A549 (cell line): ENCODE data around the gene CHIC2. TPM values are rescaled to one million over a fixed set of nuclear protein-coding genes. Genes with fewer than 3 reads are reported as not detected.

Experiments used
- ATAC-seq, 2 experiments: fragments of 200-7000 bp in 1 of 2; fragments of >200 bp in 1 of 2; cut with Nextera tagmentation in 1 of 2; cut with Tn5 transposase in 1 of 2; 3 replicates each; pipeline versions ENCODE4 v1.8.0 to v1.9.1; 2018 to 2020; ENCODE audit warnings: mild to moderate bottlenecking in 1 of 2, moderate library complexity in 1 of 2
- CTCF ChIA-PET: fragments of 300-600 bp; sonication (Branson Sonifier 250); formaldehyde crosslinking; extraction: SDS; loops from one replicate; lab custom pipeline; 2021; ENCODE audit warnings: antibody characterized with exemption, inconsistent platforms; lab: Yijun Ruan, JAX
- POLR2A ChIA-PET: fragments of 350-600 bp; formaldehyde crosslinking; extraction: SDS; loops from one replicate; lab custom pipeline; 2021; ENCODE audit warnings: antibody characterized with exemption, inconsistent platforms; lab: Yijun Ruan, JAX
- DNase-seq, 2 experiments: peaks; one replicate each; pipeline versions ENCODE4 v3.0.0 to v3.0.0-alpha.2; 2011 to 2016; ENCODE audit warnings: low read depth in 1 of 2, low spot score in 1 of 2
- FAIRE-seq: peaks from 2 replicates; lab custom pipeline; 2011; peaks lifted over from hg19 to GRCh38; lab: Jason Lieb, UNC
- H3K27ac ChIP-seq, 2 experiments: fragments of >200 bp; sonication (Bioruptor Twin); formaldehyde crosslinking; 3 replicates each; pipeline ENCODE4 v1.5.1; 2016 to 2017
- H3K4me1 ChIP-seq: fragments of >200 bp; sonication (Bioruptor Twin); formaldehyde crosslinking; 3 replicates; pipeline ENCODE4 v1.6.1; 2016
- H3K4me2 ChIP-seq: fragments of >200 bp; sonication (Bioruptor Twin); formaldehyde crosslinking; 3 replicates; pipeline ENCODE4 v1.6.1; 2016
- H3K4me3 ChIP-seq: fragments of >200 bp; sonication (Bioruptor Twin); formaldehyde crosslinking; 3 replicates; pipeline ENCODE4 v1.5.1; 2016
- H3K9me3 ChIP-seq: fragments of >200 bp; sonication (Bioruptor Twin); formaldehyde crosslinking; 3 replicates; pipeline ENCODE4 v1.6.1; 2016
- BHLHE40 ChIP-seq: IDR thresholded peaks from 2 replicates; pipeline ENCODE4 v1.6.1; 2012; ENCODE audit warnings: low read depth, low read length, inconsistent platforms
- CBX8 ChIP-seq: fragments of 200-600 bp; sonication (generic); IDR thresholded peaks from 2 replicates; pipeline ENCODE4 v1.6.1; 2016
- CEBPB ChIP-seq, 2 experiments: fragments of >200 bp in 1 of 2; sonication (Bioruptor Twin) in 1 of 2; formaldehyde crosslinking in 1 of 2; IDR thresholded peaks; 2 replicates each; pipeline ENCODE4 v1.6.1; 2012 to 2016
- CHD4 ChIP-seq: fragments of 200-600 bp; sonication (generic); IDR thresholded peaks from 2 replicates; pipeline ENCODE4 v1.6.1; 2016; ENCODE audit warnings: antibody characterized with exemption, mild to moderate bottlenecking, borderline replicate concordance
- EP300 ChIP-seq, 2 experiments: fragments of >200 bp; sonication (Bioruptor Twin); formaldehyde crosslinking; IDR thresholded peaks; 2 replicates in 1 of 2; 3 replicates in 1 of 2; pipeline ENCODE4 v1.6.1; 2016 to 2017
- ESRRA ChIP-seq: fragments of 150-350 bp; IDR thresholded peaks from 2 replicates; pipeline ENCODE4 v1.6.1; 2014; ENCODE audit warnings: mild to moderate bottlenecking, low read length, borderline replicate concordance
- FOSB ChIP-seq: fragments of 250-450 bp; sonication (Bioruptor Pico); IDR thresholded peaks from 2 replicates; pipeline ENCODE4 v1.5.0; 2020; ENCODE audit warnings: mild to moderate bottlenecking, moderate library complexity
- FOSL2 ChIP-seq, 2 experiments: fragments of 450-650 bp in 1 of 2; fragments of >200 bp in 1 of 2; sonication (Bioruptor Twin) in 1 of 2; formaldehyde crosslinking; IDR thresholded peaks; 2 replicates each; pipeline versions ENCODE4 v1.5.0 to v1.6.1; 2016 to 2020; ENCODE audit warnings: mild to moderate bottlenecking in 1 of 2, moderate library complexity in 1 of 2
- FOXS1 ChIP-seq: fragments of 250-450 bp; sonication (Bioruptor Pico); IDR thresholded peaks from 2 replicates; pipeline ENCODE4 v1.5.0; 2020; ENCODE audit warnings: mild to moderate bottlenecking, moderate library complexity
- GATA3 ChIP-seq: IDR thresholded peaks from 2 replicates; pipeline ENCODE4 v1.6.1; 2012; ENCODE audit warnings: borderline replicate concordance
- HDAC2 ChIP-seq: fragments of 200-600 bp; sonication (generic); IDR thresholded peaks from 2 replicates; pipeline ENCODE4 v1.6.1; 2016
- HOXB13 ChIP-seq: fragments of 250-450 bp; sonication (Bioruptor Pico); IDR thresholded peaks from 2 replicates; pipeline ENCODE4 v1.5.0; 2020; ENCODE audit warnings: low read depth, mild to moderate bottlenecking, moderate library complexity
- HOXB5 ChIP-seq: fragments of 250-450 bp; sonication (Bioruptor Pico); IDR thresholded peaks from 2 replicates; pipeline ENCODE4 v1.5.0; 2020; ENCODE audit warnings: mild to moderate bottlenecking, moderate library complexity
- JUN ChIP-seq, 2 experiments: fragments of >200 bp; sonication (Bioruptor Twin); formaldehyde crosslinking; IDR thresholded peaks; 2 replicates in 1 of 2; 3 replicates in 1 of 2; pipeline ENCODE4 v1.6.1; 2016 to 2017
- JUNB ChIP-seq: fragments of >200 bp; sonication (Bioruptor Twin); formaldehyde crosslinking; IDR thresholded peaks from 2 replicates; pipeline ENCODE4 v1.6.1; 2016
- KDM5A ChIP-seq: fragments of 200-600 bp; sonication (generic); IDR thresholded peaks from 2 replicates; pipeline ENCODE4 v1.6.1; 2016; ENCODE audit warnings: antibody characterized with exemption, mild to moderate bottlenecking
- MAFK ChIP-seq: fragments of 450-650 bp; IDR thresholded peaks from 2 replicates; pipeline ENCODE4 v1.6.1; 2014; ENCODE audit not compliant: partially characterized antibody
- MYC ChIP-seq: IDR thresholded peaks from 2 replicates; pipeline ENCODE4 v1.6.1; 2012; ENCODE audit warnings: mild to moderate bottlenecking, inconsistent platforms, low read length, improper control_type of control experiment, borderline replicate concordance
- NPAS2 ChIP-seq: fragments of 250-450 bp; sonication (Bioruptor Pico); IDR thresholded peaks from 2 replicates; pipeline ENCODE4 v1.8.0; 2022; ENCODE audit warnings: mild to moderate bottlenecking, moderate library complexity, borderline replicate concordance
- NR3C1 ChIP-seq: fragments of >200 bp; sonication (Bioruptor Twin); formaldehyde crosslinking; IDR thresholded peaks from 3 replicates; pipeline ENCODE4 v1.6.1; 2017
- RARB ChIP-seq: fragments of 250-450 bp; sonication (Bioruptor Pico); IDR thresholded peaks from 2 replicates; pipeline ENCODE4 v1.8.0; 2021; ENCODE audit warnings: mild to moderate bottlenecking, moderate library complexity
- REST ChIP-seq: fragments of 200-600 bp; sonication (generic); IDR thresholded peaks from 2 replicates; pipeline ENCODE4 v1.6.1; 2016; ENCODE audit warnings: antibody characterized with exemption, mild to moderate bottlenecking, moderate library complexity
- RFX5 ChIP-seq: fragments of 450-650 bp; IDR thresholded peaks from 2 replicates; pipeline ENCODE4 v1.7.1; 2014; ENCODE audit warnings: antibody characterized with exemption, mild to moderate bottlenecking, moderate library complexity
- SMC3 ChIP-seq: fragments of >200 bp; sonication (Bioruptor Twin); formaldehyde crosslinking; IDR thresholded peaks from 3 replicates; pipeline ENCODE4 v1.6.1; 2018; ENCODE audit warnings: inconsistent platforms
- SREBF2 ChIP-seq: fragments of 450-650 bp; IDR thresholded peaks from 2 replicates; pipeline ENCODE4 v1.6.1; 2014; ENCODE audit warnings: mild to moderate bottlenecking, moderate library complexity
- TP53 ChIP-seq: fragments of 250-450 bp; sonication (Bioruptor Pico); IDR thresholded peaks from 2 replicates; pipeline ENCODE4 v1.5.0; 2021; ENCODE audit warnings: mild to moderate bottlenecking, moderate library complexity
- WGBS: methylation state at CpG from one replicate; pipeline ENCODE4 v1.1.6; 2017; ENCODE audit errors: missing lambda C conversion rate; 5-methylcytosine and 5-hydroxymethylcytosine counted together
- polyA plus RNA-seq, 4 experiments: library from polyadenylated mRNA; depleted of rRNA in 3 of 4; stranded (reverse); fragments of >200 nt; fragmentation: RNase III in 1 of 4; extraction: RNeasy Plus Mini Kit Qiagen cat#74134 plus additional on column Dnase treatment in 1 of 4; gene quantifications; 2 replicates in 3 of 4; 3 replicates in 1 of 4; pipeline ENCODE4 v1.2.3, GENCODE V29; 2011 to 2017
- TF ChIP-seq, protein P1 (sequence below): IDR thresholded peaks from 2 replicates; pipeline ENCODE4 v1.6.1; 2012
- TF ChIP-seq, protein P2 (sequence below): fragments of 450-650 bp; IDR thresholded peaks from 2 replicates; pipeline ENCODE4 v1.6.1; 2014; ENCODE audit warnings: antibody characterized with exemption
- TF ChIP-seq, protein P3 (sequence below): fragments of 250-450 bp; sonication (Bioruptor Pico); IDR thresholded peaks from 2 replicates; pipeline ENCODE4 v1.5.0; 2021; ENCODE audit warnings: mild to moderate bottlenecking, moderate library complexity, borderline replicate concordance

The CHIC2 gene
- polyA plus RNA-seq, 2 of the 4 experiments (the other 2 are of a cell fraction): 5.9 to 10.1 TPM

DNA sequence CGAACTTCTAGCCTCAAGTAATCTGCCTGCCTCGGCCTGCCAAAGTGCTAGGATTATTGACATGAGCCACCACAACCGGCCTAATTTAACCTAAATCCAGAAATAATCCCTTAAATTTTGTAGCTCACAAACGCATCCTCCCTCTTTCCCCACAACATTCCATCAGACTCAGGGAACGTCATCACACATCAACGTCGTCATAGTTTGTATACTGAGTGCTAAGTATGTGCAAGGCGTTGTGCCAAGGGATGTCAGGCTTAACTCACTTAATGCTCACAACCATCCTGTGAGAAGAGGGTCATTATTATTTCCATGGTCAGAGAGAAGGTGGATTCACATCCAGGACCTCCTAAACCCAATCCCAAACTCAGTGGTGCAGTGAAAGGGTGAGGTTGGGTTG is 26.0 kb upstream of the CHIC2 start:
- Histone ChIP-seq H3K9me3 (no peaks in the 10 kb centered on the region), H3K4me2 (no peak overlapping the region; the same call in 2 of the 3 replicates), H3K4me1 (peaks cover 8% of the 10 kb centered on the region; the same call in 2 of the 3 replicates), H3K4me3 (no peak overlapping the region), H3K27ac (no peak overlapping the region)
- ChIA-PET CTCF (no interaction called here), POLR2A (no interaction called here)
- DNase-seq: no peak
- WGBS: 77% methylated on average over 8 of the region's 8 CpGs
- FAIRE-seq: no peak
- ATAC-seq: no peak
- TF ChIP-seq NR3C1 (no peak), FOXS1 (no peak), RFX5 (no peak), HDAC2 (no peak), SREBF2 (no peak), FOSL2 (IDR thresholded peaks at IDR 0.05) (no peak), FOSL2 (CRISPR knock-in tag; IDR thresholded peaks at IDR 0.05) (no peak), JUN (IDR thresholded peaks at IDR 0.05) (no peak)
- TF ChIP-seq, protein P1, sequence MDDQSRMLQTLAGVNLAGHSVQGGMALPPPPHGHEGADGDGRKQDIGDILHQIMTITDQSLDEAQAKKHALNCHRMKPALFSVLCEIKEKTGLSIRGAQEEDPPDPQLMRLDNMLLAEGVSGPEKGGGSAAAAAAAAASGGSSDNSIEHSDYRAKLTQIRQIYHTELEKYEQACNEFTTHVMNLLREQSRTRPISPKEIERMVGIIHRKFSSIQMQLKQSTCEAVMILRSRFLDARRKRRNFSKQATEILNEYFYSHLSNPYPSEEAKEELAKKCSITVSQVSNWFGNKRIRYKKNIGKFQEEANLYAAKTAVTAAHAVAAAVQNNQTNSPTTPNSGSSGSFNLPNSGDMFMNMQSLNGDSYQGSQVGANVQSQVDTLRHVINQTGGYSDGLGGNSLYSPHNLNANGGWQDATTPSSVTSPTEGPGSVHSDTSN: no peak

DNA sequence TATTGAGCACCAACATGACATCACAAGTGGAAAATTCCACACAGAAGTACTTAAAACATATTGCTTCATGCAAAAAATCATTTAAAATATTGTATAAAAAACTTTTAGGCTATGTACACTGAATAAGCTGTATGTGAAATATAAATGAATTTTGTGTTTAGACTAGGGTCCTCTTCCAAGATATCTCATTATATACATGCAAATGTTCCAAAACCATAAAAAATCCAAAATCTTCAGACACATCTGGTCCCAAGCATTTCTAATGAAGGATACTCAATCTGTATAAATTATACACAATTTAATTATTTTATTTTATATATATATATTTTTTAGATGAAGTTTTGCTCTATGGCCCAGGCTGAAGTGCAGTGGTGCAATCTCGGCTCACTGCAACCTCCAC is 25.5 kb upstream of the CHIC2 start:
- DNase-seq (no peak), ATAC-seq (no peak), FAIRE-seq (no peak)
- WGBS: 89% methylated on average over 1 of the region's 1 CpG
- POLR2A ChIA-PET: no interaction called here
- no peak overlapping the region for H3K27ac ChIP-seq
- no peaks in the 10 kb centered on the region for H3K9me3 ChIP-seq
- peaks cover 13% of the 10 kb centered on the region; the same call in 2 of the 3 replicates for H3K4me1 ChIP-seq
- TF ChIP-seq HOXB5 (CRISPR knock-in tag) (no peak), ESRRA (no peak), TP53 (CRISPR knock-in tag) (no peak), HOXB13 (CRISPR knock-in tag) (no peak), EP300 (IDR thresholded peaks at IDR 0.05) (no peak), MAFK (no peak), MYC (no peak), GATA3 (no peak), FOXS1 (no peak), SREBF2 (no peak), CHD4 (no peak), KDM5A (no peak), HDAC2 (no peak), BHLHE40 (no peak), NPAS2 (CRISPR knock-in tag) (no peak), NR3C1 (no peak)
- TF ChIP-seq, protein P2, sequence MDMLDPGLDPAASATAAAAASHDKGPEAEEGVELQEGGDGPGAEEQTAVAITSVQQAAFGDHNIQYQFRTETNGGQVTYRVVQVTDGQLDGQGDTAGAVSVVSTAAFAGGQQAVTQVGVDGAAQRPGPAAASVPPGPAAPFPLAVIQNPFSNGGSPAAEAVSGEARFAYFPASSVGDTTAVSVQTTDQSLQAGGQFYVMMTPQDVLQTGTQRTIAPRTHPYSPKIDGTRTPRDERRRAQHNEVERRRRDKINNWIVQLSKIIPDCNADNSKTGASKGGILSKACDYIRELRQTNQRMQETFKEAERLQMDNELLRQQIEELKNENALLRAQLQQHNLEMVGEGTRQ: no peak
- TF ChIP-seq, protein P3, sequence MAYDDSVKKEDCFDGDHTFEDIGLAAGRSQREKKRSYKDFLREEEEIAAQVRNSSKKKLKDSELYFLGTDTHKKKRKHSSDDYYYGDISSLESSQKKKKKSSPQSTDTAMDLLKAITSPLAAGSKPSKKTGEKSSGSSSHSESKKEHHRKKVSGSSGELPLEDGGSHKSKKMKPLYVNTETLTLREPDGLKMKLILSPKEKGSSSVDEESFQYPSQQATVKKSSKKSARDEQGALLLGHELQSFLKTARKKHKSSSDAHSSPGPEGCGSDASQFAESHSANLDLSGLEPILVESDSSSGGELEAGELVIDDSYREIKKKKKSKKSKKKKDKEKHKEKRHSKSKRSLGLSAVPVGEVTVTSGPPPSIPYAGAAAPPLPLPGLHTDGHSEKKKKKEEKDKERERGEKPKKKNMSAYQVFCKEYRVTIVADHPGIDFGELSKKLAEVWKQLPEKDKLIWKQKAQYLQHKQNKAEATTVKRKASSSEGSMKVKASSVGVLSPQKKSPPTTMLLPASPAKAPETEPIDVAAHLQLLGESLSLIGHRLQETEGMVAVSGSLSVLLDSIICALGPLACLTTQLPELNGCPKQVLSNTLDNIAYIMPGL (CRISPR knock-in tag): no peak
- no peak overlapping the region for H3K4me2 ChIP-seq
- no peak overlapping the region for H3K4me3 ChIP-seq
- CTCF ChIA-PET: no interaction called here

DNA sequence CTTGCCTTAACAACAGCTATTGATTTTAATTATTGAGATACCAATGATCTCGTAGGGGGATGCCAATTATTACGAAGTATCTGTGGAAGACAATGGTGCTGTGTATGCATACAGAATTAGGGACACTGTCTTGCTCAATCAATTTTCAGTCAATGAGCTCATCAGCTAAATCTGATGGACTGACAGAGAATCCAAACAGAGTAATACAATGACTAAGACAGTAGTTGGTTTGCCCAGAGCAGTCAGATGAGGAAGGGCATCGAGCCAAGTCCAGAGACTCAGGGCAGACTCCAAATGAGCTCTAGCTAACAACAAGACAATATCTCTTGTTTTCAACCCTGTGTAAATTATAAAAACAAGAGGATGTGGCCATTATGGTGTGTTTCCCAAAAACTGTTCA is 20.9 kb upstream of the CHIC2 start:
- FAIRE-seq (no peak), ATAC-seq (peak; percentile 73 to 81), DNase-seq (peak; percentile 31 to 65)
- ChIA-PET POLR2A (no interaction called here), CTCF (interaction anchor here (0.6 to 1.2 kb wide), 4 partner anchors 19 to 155 kb away, joined by 3 read pairs; no protein-coding TSS in a partner anchor)
- H3K4me1 ChIP-seq: peaks cover 36% of the 10 kb centered on the region
- peak overlapping the region; percentile 13 to 53; a peak in 2 of 6 replicates for H3K27ac ChIP-seq
- H3K4me2 ChIP-seq: peak overlapping the region; percentile 49
- WGBS: 21% methylated on average over 3 of the region's 3 CpGs
- no peaks in the 10 kb centered on the region for H3K9me3 ChIP-seq
- H3K4me3 ChIP-seq: no peak overlapping the region
- TF ChIP-seq CHD4: no peak
- 0 out of 2 replicates have a peak, but pooled peaks have one; percentile 22 for TF ChIP-seq FOSL2 (IDR thresholded peaks at IDR 0.05)
- TF ChIP-seq FOSL2 (CRISPR knock-in tag; IDR thresholded peaks at IDR 0.05): peak; percentile 38; the same call in 1 of the 2 replicates
- TF ChIP-seq REST: no peak
- TF ChIP-seq GATA3: no peak
- no peak for TF ChIP-seq JUN (IDR thresholded peaks at IDR 0.05)
- TF ChIP-seq FOSB (CRISPR knock-in tag): no peak
- peak; percentile 53 for TF ChIP-seq JUNB
- TF ChIP-seq CBX8: no peak
- no peak for TF ChIP-seq RARB
- no peak for TF ChIP-seq SMC3
- TF ChIP-seq HOXB13 (CRISPR knock-in tag): no peak
- TF ChIP-seq CEBPB (IDR thresholded peaks at IDR 0.05): peak; percentile 73 to 84
